NCI-H460 (cell line): ENCODE results near the gene SLC2A9. TPM values are rescaled to one million over a fixed set of nuclear protein-coding genes. Genes with fewer than 3 reads are reported as not detected.
"Not testable (repeated sequence)": the region's sequence is repeated elsewhere in the genome, so short reads cannot be mapped to it uniquely, and the experiment has no call there.

Experiments
- DNase-seq: peaks from one replicate; pipeline ENCODE4 v3.0.0-alpha.2; 2016; ENCODE audit warnings: low read depth; ENCODE audit errors: extremely low read depth
- total RNA-seq: library from RNA; depleted of rRNA; stranded (reverse); fragments of >200 nt; shearing (Covaris generic); gene quantifications from 2 replicates; pipeline ENCODE4 v1.2.3, GENCODE V29; 2014

The SLC2A9 gene
- total RNA-seq, 1 experiment from 2014 or later, result not detected

DNA sequence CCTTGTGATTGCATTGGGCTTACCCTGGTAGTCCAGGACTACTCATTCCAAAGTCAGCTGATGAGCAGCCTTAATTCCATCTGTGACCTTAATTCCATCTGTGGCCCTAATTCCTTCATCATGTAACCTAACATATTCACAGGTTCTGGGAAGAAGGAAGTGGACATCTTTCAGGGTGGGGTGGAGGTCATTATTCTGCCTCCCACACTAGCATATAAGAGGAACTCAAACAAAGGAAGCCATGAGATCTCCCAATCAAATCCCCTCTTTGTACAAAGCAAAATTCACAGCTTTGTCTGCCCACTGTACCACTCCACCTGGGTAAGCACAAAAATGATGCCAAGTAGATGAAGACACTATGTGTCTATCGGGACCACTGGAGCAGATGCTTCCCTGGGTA lies 87.3 kb downstream of the SLC2A9 start:
- no peak for DNase-seq

- DNase-seq, result no peak
These were observed 88.1 kb downstream of the SLC2A9 start for GRCh38 chr4:9933184-9933583.

GRCh38 chr4:9932771-9933170 lies 88.5 kb downstream of the SLC2A9 start:
- DNase-seq, result no peak

DNA sequence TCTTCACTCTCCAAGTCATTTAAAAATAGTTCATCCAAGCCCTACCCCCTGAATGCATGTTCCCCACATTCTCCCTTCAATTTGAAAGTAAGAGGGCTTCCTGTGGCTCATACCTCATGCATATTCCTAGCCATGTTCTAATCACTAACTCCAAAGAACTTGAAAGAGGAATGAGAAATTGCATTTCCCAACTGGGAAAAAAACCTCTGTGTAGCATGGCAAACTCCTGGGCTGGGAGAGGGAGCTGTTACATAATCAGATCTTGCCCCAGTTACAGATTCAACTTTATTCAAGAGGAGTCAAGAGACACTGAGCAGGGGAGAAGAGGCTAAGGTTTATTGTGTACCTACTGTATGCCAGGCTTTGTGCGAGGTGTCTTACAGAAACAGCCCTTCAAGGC lies 90.2 kb downstream of the SLC2A9 start:
- no peak for DNase-seq

DNA sequence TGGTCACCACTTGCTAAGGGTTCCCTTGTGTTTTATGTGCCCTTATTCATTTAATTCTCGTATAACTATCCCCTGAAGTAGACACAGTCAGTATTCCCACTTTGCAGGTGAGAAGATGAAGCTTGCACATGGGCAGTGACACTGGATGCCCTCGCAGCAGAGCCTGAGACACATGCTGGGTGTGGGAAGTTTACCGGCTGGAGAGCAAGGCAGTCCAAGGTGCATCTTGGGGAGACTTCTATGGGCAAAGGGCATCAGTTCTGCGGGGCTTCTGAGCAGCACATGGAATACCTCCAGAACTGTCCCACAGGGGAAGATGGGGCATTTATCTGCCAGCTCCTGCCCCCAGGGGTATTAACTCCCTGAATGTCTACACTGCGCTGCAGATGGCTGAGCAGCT lies 92.2 kb downstream of the SLC2A9 start:
- DNase-seq, result no peak

DNA sequence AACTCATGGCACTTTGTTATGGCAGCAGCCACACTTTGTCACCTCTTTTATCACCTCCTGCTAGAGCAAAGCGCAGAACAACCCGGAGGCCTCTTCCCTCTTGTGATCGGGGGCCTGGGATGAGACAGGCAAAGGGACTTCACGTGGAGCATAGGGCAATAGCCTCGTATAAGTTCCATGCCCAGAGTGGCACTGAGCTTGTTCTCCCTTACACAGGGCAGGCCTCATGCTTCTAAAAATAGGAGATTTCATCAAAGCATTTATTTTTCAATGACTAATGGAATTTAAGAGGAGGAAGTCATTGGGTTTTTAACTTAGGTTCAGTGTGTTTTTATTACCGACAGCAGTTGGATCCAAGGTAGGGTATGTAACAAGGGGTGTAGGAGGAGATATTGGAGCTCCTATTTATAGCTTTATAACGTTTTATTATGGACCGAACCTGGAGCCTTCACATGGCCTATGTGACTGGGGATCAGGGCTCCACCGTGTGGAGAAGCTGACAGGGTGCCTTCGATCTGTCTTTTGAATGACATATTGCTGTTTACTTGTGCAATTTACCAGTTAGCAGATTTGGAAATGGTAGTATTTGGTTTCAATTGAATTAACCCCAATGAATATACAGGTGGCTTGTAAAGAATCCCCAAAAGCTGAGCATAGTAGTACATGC lies 93.8 kb downstream of the SLC2A9 start:
- DNase-seq, result no peak

DNA sequence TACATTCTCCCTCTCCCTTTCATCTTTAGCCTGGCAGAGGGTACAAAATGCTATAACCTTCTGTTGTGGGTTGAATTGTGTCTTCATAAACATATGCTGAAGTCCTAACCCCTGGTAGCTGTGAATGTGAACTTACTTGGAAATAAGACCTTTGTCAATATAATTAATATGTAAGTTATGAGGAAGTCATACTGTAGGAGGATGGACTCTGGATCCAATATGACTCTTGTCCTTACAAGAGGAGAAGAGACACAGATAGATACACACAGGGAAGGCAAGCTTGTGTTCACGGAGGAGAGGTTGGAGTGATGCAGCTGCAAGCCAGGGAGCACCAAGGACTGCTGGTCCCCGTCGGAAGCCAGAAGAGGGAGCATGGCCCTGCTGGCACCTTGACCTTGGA lies 94.7 kb downstream of the SLC2A9 start:
- DNase-seq, result no peak

DNA sequence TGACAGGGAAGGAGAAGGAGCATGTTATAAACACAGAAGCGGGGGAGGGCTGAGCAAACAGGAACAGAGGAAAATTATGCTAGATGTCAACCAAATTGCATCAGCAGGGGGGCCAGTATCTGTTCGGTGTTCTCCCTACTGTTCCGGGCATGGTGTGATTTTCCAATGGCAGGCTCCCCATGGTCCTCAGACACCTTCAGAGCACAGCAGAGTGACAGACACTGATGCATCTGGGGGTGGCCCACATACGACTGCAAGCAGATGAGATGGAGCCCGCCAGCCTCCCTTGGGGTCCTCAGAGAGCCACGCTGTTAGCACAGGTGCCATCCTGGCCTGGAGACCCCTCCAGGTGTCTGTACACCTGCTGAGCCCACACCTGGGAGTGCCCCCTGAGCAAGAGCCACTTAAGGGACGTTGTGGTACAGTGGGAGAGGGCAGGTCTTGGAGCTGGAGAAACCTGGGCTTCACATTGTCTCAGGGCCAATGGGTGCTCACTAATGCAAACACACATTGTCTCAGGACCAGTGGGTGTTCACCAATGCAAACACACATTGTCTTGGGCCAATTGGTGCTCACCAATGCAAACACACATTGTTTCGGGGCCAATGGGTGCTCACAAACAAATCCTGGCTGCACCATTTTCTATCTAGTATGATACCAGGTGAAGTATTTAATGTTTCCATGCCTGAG lies 95.4 kb downstream of the SLC2A9 start:
- DNase-seq, result no peak

- no peak for DNase-seq
These were observed 96.5 kb downstream of the SLC2A9 start for GRCh38 chr4:9924750-9925149.

DNA sequence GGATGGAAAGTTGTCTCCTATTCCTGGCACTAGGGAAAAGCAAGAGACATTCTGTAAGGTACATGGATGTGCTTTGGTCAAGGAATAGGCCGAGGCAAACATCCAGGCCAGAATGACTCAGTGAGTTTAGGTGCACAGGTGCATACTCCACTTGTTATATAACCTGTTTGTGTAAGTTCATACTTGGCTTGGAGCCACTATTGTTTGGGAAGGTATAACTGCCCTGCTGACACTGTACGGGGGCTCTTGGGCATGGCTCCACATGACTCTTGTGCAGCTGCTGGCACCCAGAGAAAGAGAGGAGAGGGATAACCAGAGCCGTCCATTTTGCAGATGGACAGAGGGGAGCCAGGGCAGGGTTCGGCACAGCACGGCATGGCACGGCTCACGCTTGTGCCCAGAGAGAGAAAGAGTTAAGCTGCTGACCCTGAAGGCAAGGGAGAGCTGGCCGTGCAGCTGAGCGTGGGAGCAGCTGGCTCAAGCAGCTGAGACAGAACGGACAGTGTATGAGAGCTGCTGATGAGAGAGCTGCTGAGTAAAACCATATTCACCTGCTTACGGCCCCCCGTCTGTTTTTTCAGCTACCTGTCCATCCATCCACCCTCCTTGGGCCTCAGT lies 98.0 kb downstream of the SLC2A9 start:
- DNase-seq, result no peak

DNA sequence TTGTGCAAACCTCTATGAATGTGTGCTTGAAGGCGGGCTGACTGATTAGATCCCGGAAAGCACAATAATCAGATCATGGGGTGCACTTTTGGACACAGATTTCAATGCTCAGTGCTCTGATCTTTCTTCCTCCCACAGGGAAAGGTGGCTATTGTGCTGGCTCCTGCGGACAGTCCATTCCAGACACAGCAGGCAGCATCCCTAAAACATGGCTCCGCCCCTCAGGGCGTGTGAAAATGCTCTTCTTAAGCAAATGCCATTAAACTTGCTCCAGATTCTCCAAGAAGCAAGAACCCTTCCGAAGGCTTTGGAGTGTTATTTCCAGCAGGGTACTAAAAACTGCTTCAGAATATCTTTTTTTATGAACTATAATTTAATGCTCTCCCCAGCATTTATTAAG lies 100.0 kb downstream of the SLC2A9 start:
- DNase-seq, result no peak

DNA sequence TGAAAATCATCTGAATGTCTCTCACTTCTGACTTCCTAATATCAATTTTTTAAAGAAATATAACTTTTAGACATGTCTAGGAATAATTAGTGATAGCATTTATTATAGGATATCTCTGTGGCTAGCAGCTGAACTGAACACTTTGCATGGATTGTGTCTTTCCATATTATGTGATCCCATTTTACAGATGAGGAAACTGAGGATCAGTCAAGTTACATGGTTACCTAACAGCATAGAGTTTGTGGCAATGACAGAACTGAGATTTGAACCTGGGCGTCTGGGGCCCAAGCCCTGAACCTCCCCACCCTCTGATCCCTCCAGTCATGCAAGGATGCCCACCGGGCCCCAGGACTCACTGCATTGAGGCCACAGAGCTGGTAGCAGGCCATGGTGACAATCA lies 101.3 kb downstream of the SLC2A9 start:
- no peak for DNase-seq

GRCh38 chr4:9919047-9919446 lies 102.2 kb downstream of the SLC2A9 start:
- DNase-seq, result no peak

DNA sequence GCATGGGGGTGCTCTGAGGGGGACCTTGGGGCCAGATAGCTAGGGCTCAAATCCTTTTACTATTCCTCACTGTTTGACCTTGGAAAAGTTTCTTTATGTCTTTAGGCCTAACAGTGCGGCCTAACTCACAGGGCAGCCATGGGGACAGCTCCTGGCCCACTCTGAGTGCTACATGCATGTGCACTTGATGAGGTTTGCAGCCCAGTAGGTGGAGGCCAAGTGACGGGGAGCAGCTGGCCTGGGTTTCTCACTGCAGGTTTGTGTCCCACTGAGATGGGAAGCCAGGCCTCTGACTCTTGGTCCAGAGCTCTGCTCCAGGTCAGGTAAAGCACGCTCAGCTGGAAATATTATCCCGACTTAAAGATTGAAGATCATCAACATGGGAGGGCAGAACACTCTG lies 102.8 kb downstream of the SLC2A9 start:
- no peak for DNase-seq

GRCh38 chr4:9916937-9917336 lies 104.4 kb downstream of the SLC2A9 start:
- no peak for DNase-seq

GRCh38 chr4:9916346-9916745 lies 105.0 kb downstream of the SLC2A9 start:
- DNase-seq, result no peak

DNA sequence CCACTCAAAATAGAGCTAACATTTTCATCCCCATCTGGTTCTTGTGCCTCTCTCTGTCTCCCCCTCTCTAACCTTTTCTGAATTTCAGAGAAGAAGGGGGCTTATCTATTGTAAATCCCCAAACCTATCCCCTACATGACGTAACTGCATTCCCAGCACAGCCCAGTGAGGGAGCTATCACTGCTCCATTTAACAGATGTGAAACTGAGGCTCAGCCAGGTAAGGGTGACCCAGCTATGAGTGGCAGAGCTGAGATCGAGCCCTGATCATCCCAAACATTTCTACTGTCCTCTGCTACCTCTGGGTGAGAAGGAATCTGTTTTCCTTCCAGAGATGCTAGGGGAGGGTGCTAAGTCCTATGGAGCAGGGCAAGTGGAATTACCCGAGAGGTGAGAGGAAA lies 107.5 kb downstream of the SLC2A9 start:
- no peak for DNase-seq

GRCh38 chr4:9906996-9907395 lies 114.3 kb downstream of the SLC2A9 start:
- DNase-seq, result no peak

DNA sequence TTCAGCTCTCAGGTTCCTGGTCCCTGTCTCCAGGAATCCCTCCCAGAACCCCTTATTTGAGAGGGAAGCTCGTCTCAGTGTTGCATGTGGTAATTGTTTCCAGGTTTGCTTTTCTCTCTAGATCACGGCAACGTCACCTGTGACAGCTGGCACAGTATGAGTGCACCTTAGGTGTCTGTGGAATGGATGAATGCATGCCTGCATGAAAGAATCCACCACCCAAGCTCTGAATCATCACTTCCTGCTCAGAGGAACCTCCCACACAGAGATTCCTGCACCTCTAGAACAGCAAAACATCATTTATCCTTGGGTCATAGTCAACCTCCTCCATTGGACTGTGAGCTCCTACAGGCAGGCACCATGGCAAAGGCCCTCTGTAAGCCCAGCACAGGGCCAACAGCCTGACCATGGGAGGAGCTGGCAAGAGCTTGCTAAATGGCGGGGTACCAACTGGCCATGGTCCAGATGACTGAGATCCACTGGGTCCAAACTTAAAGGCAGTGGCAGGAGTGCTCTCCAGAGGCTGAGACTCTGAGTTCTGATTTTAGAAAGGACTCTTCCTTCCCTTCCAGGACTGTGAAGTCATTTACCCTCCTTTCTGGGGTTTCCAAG lies 116.2 kb downstream of the SLC2A9 start:
- DNase-seq, result no peak

- no peak for DNase-seq
These were observed 118.0 kb downstream of the SLC2A9 start for GRCh38 chr4:9903317-9903716.

- no peak for DNase-seq
These were observed 120.0 kb downstream of the SLC2A9 start for GRCh38 chr4:9901257-9901656.

- not testable (repeated sequence) for DNase-seq
These were observed 120.7 kb downstream of the SLC2A9 start for GRCh38 chr4:9900633-9901032.
